ENCODE data around the gene PAM16.
A peak's percentile ranks its signal among the peaks of the same experiment; 100 is the strongest.
"Not testable (repeated sequence)": the region's sequence is repeated elsewhere in the genome, so short reads cannot be mapped to it uniquely, and the experiment has no call there.

The PAM16 gene

GRCh38 chr16:4350787-4351659 lies at the start of gene PAM16:
Gene PAM16 (minus strand): TSS chr16:4351321. CDS start chr16:4351234, 87 bp downstream.
- Histone ChIP-seq H3K27me3 (ENCODE audit: control insufficient read depth, insufficient read depth, low read length) (no peaks in the 10 kb centered on the region), H3K9ac (ENCODE audit: low read length) (peak within 1 kb of the TSS; percentile 69), H3K4me1 (ENCODE audit: control insufficient read depth, insufficient read depth, low read length) (peaks cover 21% of the 10 kb centered on the region), H3K9me3 (ENCODE audit: control insufficient read depth, low read length) (no peaks in the 10 kb centered on the region), H3K36me3 (ENCODE audit: control insufficient read depth, insufficient read depth, low read length) (no peaks in the 10 kb centered on the region), H3K4me3 (ENCODE audit: low read length) (peak within 1 kb of the TSS; percentile 51)

- Histone ChIP-seq H3K4me1 (ENCODE audit: control insufficient read depth, insufficient read depth, low read length) (peaks cover 4% of the 10 kb centered on the region), H3K27me3 (ENCODE audit: control insufficient read depth, insufficient read depth, low read length) (no peaks in the 10 kb centered on the region), H3K4me3 (ENCODE audit: low read length) (no peak overlapping the region), H3K9me3 (ENCODE audit: control insufficient read depth, low read length) (no peaks in the 10 kb centered on the region), H3K9ac (ENCODE audit: low read length) (no peak overlapping the region), H3K36me3 (ENCODE audit: control insufficient read depth, insufficient read depth, low read length) (no peaks in the 10 kb centered on the region)
These were observed 48.0 kb upstream of the PAM16 start for GRCh38 chr16:4399001-4399730.

- Histone ChIP-seq H3K9me3 (ENCODE audit: control insufficient read depth, low read length) (no peaks in the 10 kb centered on the region), H3K36me3 (ENCODE audit: control insufficient read depth, insufficient read depth, low read length) (no peaks in the 10 kb centered on the region), H3K27me3 (ENCODE audit: control insufficient read depth, insufficient read depth, low read length) (no peaks in the 10 kb centered on the region), H3K4me3 (ENCODE audit: low read length) (no peak overlapping the region), H3K4me1 (ENCODE audit: control insufficient read depth, insufficient read depth, low read length) (peaks cover 17% of the 10 kb centered on the region), H3K9ac (ENCODE audit: low read length) (no peak overlapping the region)
These were observed 44.1 kb upstream of the PAM16 start for GRCh38 chr16:4395055-4395726.

GRCh38 chr16:4393850-4394249 lies 42.7 kb upstream of the PAM16 start:
- not testable (repeated sequence) for H3K4me3 ChIP-seq (ENCODE audit: low read length); H3K9ac ChIP-seq (ENCODE audit: low read length); H3K36me3 ChIP-seq (ENCODE audit: control insufficient read depth, insufficient read depth, low read length); H3K9me3 ChIP-seq (ENCODE audit: control insufficient read depth, low read length); H3K27me3 ChIP-seq (ENCODE audit: control insufficient read depth, insufficient read depth, low read length)
- H3K4me1 ChIP-seq (ENCODE audit: control insufficient read depth, insufficient read depth, low read length): peaks cover 17% of the 10 kb centered on the region

- H3K9me3 ChIP-seq (ENCODE audit: control insufficient read depth, low read length): no peaks in the 10 kb centered on the region
- H3K27me3 ChIP-seq (ENCODE audit: control insufficient read depth, insufficient read depth, low read length): no peaks in the 10 kb centered on the region
- H3K36me3 ChIP-seq (ENCODE audit: control insufficient read depth, insufficient read depth, low read length): no peaks in the 10 kb centered on the region
- peaks cover 17% of the 10 kb centered on the region for H3K4me1 ChIP-seq (ENCODE audit: control insufficient read depth, insufficient read depth, low read length)
- no peak overlapping the region for H3K9ac ChIP-seq (ENCODE audit: low read length)
- H3K4me3 ChIP-seq (ENCODE audit: low read length): no peak overlapping the region
These were observed 42.1 kb upstream of the PAM16 start for GRCh38 chr16:4393240-4393600.

- Histone ChIP-seq H3K9me3 (ENCODE audit: control insufficient read depth, low read length) (no peaks in the 10 kb centered on the region), H3K4me3 (ENCODE audit: low read length) (no peak overlapping the region), H3K9ac (ENCODE audit: low read length) (no peak overlapping the region), H3K4me1 (ENCODE audit: control insufficient read depth, insufficient read depth, low read length) (peaks cover 17% of the 10 kb centered on the region), H3K27me3 (ENCODE audit: control insufficient read depth, insufficient read depth, low read length) (no peaks in the 10 kb centered on the region), H3K36me3 (ENCODE audit: control insufficient read depth, insufficient read depth, low read length) (no peaks in the 10 kb centered on the region)
These were observed 41.5 kb upstream of the PAM16 start for GRCh38 chr16:4392382-4393239.

GRCh38 chr16:4391631-4392381 lies 40.7 kb upstream of the PAM16 start:
- no peaks in the 10 kb centered on the region for H3K36me3 ChIP-seq (ENCODE audit: control insufficient read depth, insufficient read depth, low read length)
- no peaks in the 10 kb centered on the region for H3K27me3 ChIP-seq (ENCODE audit: control insufficient read depth, insufficient read depth, low read length)
- H3K4me3 ChIP-seq (ENCODE audit: low read length): no peak overlapping the region
- H3K4me1 ChIP-seq (ENCODE audit: control insufficient read depth, insufficient read depth, low read length): peaks cover 17% of the 10 kb centered on the region
- no peak overlapping the region for H3K9ac ChIP-seq (ENCODE audit: low read length)
- H3K9me3 ChIP-seq (ENCODE audit: control insufficient read depth, low read length): no peaks in the 10 kb centered on the region

GRCh38 chr16:4390266-4391260 lies 39.4 kb upstream of the PAM16 start:
- H3K4me1 ChIP-seq (ENCODE audit: control insufficient read depth, insufficient read depth, low read length): peaks cover 17% of the 10 kb centered on the region
- H3K4me3 ChIP-seq (ENCODE audit: low read length): no peak overlapping the region
- no peaks in the 10 kb centered on the region for H3K36me3 ChIP-seq (ENCODE audit: control insufficient read depth, insufficient read depth, low read length)
- H3K27me3 ChIP-seq (ENCODE audit: control insufficient read depth, insufficient read depth, low read length): no peaks in the 10 kb centered on the region
- H3K9me3 ChIP-seq (ENCODE audit: control insufficient read depth, low read length): no peaks in the 10 kb centered on the region
- no peak overlapping the region for H3K9ac ChIP-seq (ENCODE audit: low read length)

GRCh38 chr16:4389051-4389955 lies 38.2 kb upstream of the PAM16 start:
- Histone ChIP-seq H3K4me1 (ENCODE audit: control insufficient read depth, insufficient read depth, low read length) (peaks cover 17% of the 10 kb centered on the region), H3K27me3 (ENCODE audit: control insufficient read depth, insufficient read depth, low read length) (no peaks in the 10 kb centered on the region), H3K9me3 (ENCODE audit: control insufficient read depth, low read length) (no peaks in the 10 kb centered on the region), H3K9ac (ENCODE audit: low read length) (no peak overlapping the region), H3K36me3 (ENCODE audit: control insufficient read depth, insufficient read depth, low read length) (no peaks in the 10 kb centered on the region), H3K4me3 (ENCODE audit: low read length) (no peak overlapping the region)

All from mucosa of stomach (tissue), 1 donor.